Measurements from ENCODE around the gene MED13L. TPM values are rescaled to one million over a fixed set of nuclear protein-coding genes. Genes with fewer than 3 reads are reported as not detected.

Gene MED13L
- 20.1 and 25.7 TPM in 2 replicates for total RNA-seq (2014; rRNA removed; shearing (Covaris generic))
- total RNA-seq (2022) = 39.3 and 40.1 TPM in 2 replicates
- Bru-seq, nascent RNA = percentile 78 among the genes with signal in this experiment
- percentile 67 among the genes with signal in this experiment for BruChase-seq, experiment 1, labeled RNA remaining after a 6-hour chase
- BruChase-seq, experiment 2, labeled RNA remaining after a 2-hour chase = percentile 68 among the genes with signal in this experiment
- long read RNA-seq, partial matches to known transcripts = 2 of 4 reads
- long read RNA-seq, other reads (novel, unspliced or antisense) = 2 of 4 reads

DNA sequence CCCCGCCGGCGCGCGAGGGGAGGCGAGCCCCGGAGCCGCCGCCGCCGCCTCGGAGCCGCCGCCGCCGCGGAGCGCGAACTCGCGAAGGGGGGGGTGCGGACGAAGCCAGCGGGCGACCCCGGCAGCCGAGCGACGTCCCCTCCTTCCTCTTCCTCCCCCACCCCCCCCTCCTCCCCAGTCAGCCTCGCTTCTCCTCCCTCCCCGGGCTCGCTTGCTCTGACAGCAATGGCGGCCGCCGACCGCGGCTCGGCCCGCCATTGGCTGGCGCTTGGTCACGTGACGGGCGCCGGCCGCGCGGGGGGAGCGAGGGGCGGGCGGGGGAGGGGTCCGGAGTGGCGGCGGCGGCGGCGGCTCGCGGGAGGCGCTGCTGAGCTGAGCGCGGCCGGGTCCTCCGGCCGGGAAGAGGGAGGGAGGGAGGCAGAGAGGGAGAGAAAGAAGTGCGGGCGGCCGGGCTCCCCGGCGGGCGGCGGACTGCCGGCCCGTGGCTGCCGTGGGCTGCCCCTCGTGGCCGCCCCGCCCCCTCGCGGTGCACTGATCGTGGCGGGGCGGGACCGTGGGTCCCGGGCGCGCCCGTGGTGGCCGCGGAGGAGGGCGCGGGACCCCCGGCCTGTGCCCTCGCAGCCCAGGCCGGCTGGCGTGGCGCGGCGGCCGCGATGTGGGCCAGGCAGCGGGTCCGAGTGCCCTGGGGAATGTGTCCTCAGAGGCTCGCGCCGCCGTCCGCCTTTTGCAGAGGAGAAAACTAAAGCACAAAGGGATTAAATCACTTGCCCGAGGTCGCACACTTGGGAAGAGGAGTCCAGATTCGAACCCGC is at the start of gene MED13L:
TSS of gene MED13L (minus strand) at position 227 of the 812 bp plus-strand sequence. CDS start 562 bp downstream, outside the sequence.
- Histone ChIP-seq H3K27ac (ENCODE audit: low read depth, low read length, poor library complexity, severe bottlenecking) (no peak within 1 kb of the TSS), H3K9me2 (ENCODE audit: insufficient read depth, low read length) (no peaks in the 10 kb centered on the region), H3K79me2 (ENCODE audit: insufficient read depth, low read depth, low read length) (peaks cover 35% of the 10 kb centered on the region; the same call in 1 of the 2 replicates), H3K36me3 (ENCODE audit: insufficient read depth, low read length) (no peaks in the 10 kb centered on the region), H3K4me3 (ENCODE audit: low read depth, low read length, poor library complexity, severe bottlenecking) (peak within 1 kb of the TSS; percentile 77), H3K9me3 (ENCODE audit: low read length) (no peaks in the 10 kb centered on the region), H3K4me2 (ENCODE audit: low read length) (peak within 1 kb of the TSS; percentile 85), H3K4me1 (ENCODE audit: insufficient read depth, low read length, poor library complexity, severe bottlenecking) (peaks cover 15% of the 10 kb centered on the region), H4K20me1 (ENCODE audit: insufficient read depth, low read length) (peaks cover 6% of the 10 kb centered on the region), H2AFZ (ENCODE audit: low read length) (peak within 1 kb of the TSS; percentile 74; the same call in 1 of the 2 replicates)
- TF ChIP-seq EZH2phosphoT487 (IDR thresholded peaks at IDR 0.05; ENCODE audit: borderline replicate concordance, low read depth, low read length) = no peak
- TF ChIP-seq, protein P1, sequence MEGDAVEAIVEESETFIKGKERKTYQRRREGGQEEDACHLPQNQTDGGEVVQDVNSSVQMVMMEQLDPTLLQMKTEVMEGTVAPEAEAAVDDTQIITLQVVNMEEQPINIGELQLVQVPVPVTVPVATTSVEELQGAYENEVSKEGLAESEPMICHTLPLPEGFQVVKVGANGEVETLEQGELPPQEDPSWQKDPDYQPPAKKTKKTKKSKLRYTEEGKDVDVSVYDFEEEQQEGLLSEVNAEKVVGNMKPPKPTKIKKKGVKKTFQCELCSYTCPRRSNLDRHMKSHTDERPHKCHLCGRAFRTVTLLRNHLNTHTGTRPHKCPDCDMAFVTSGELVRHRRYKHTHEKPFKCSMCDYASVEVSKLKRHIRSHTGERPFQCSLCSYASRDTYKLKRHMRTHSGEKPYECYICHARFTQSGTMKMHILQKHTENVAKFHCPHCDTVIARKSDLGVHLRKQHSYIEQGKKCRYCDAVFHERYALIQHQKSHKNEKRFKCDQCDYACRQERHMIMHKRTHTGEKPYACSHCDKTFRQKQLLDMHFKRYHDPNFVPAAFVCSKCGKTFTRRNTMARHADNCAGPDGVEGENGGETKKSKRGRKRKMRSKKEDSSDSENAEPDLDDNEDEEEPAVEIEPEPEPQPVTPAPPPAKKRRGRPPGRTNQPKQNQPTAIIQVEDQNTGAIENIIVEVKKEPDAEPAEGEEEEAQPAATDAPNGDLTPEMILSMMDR (conservative IDR thresholded peaks at IDR 0.05; ENCODE audit: low read length) = no peak; the same call in 1 of the 2 replicates
- DNase-seq (ENCODE audit: low spot score) = peak; percentile 93
- ChIA-PET POLR2A (interaction anchor here (0.6 to 1.0 kb wide), 2 partner anchors 223 to 282 kb away, joined by 3 read pairs; no protein-coding TSS in a partner anchor), CTCF (ENCODE audit: unreplicated experiment) (no interaction called here)
- intact Hi-C loops (cut with micrococcal nuclease; ENCODE audit: unreplicated experiment) = loop anchor here (2.0 to 5.0 kb wide), 2 partner anchors 281 to 320 kb away; partner anchors contain the start of gene MAP1LC3B2
- BruUV-seq (replicated peaks) = no TSS peak

DNA sequence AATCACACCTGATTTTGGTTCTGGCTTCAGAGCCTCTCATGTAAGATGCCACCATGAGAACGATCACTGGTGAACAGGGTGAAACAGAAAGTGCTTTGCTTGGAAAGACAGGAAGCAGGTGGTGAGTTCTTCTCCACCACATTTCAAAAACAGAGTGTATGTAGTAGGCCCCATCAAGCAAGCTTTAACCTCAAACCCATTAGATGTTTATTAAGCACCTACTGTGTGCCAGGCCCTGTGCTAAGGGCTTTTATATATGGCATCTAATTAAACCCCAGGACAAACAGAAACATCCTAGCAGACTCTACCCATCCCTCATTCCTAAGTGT is 47.8 kb upstream of the MED13L start:
- Histone ChIP-seq H2AFZ (ENCODE audit: low read length) (no peak overlapping the region), H4K20me1 (ENCODE audit: insufficient read depth, low read length) (no peaks in the 10 kb centered on the region), H3K36me3 (ENCODE audit: insufficient read depth, low read length) (no peaks in the 10 kb centered on the region), H3K9me3 (ENCODE audit: low read length) (no peaks in the 10 kb centered on the region), H3K4me3 (ENCODE audit: low read depth, low read length, poor library complexity, severe bottlenecking) (no peak overlapping the region), H3K27ac (ENCODE audit: low read depth, low read length, poor library complexity, severe bottlenecking) (no peak overlapping the region), H3K79me2 (ENCODE audit: insufficient read depth, low read depth, low read length) (no peaks in the 10 kb centered on the region), H3K4me1 (ENCODE audit: insufficient read depth, low read length, poor library complexity, severe bottlenecking) (peaks cover 5% of the 10 kb centered on the region), H3K9me2 (ENCODE audit: insufficient read depth, low read length) (no peaks in the 10 kb centered on the region), H3K4me2 (ENCODE audit: low read length) (no peak overlapping the region)
- intact Hi-C loops (cut with micrococcal nuclease; ENCODE audit: unreplicated experiment) = no loop called here
- DNase-seq (ENCODE audit: low spot score) = peak; percentile 37
- no TSS peak for BruUV-seq (replicated peaks)
- no peak for TF ChIP-seq EZH2phosphoT487 (IDR thresholded peaks at IDR 0.05; ENCODE audit: borderline replicate concordance, low read depth, low read length)
- TF ChIP-seq, protein P1 (conservative IDR thresholded peaks at IDR 0.05; ENCODE audit: low read length) = no peak
- POLR2A ChIA-PET = no interaction called here
- CTCF ChIA-PET (ENCODE audit: unreplicated experiment) = no interaction called here

Measured in OCI-LY7 (cell line).